Testis (tissue), 3 donors: ENCODE results near the gene PLA2G3. TPM values are rescaled to one million over a fixed set of nuclear protein-coding genes. Genes with fewer than 3 reads are reported as not detected.

Experiments
- DNase-seq: peaks from one replicate; pipeline ENCODE4 v3.0.0-alpha.2; 2019
- H3K27ac ChIP-seq, 2 donors: fragments of 200-600 bp; sonication (generic); one replicate each; pipeline ENCODE4 v1.5.1; 2019
- H3K27me3 ChIP-seq: fragments of 200-600 bp; sonication (generic); one replicate; pipeline ENCODE4 v1.5.1; 2019
- H3K36me3 ChIP-seq: fragments of 200-600 bp; sonication (generic); one replicate; pipeline ENCODE4 v1.5.1; 2017; ENCODE audit warnings: low read depth; ENCODE audit errors: missing control alignments
- H3K4me1 ChIP-seq: fragments of 200-600 bp; sonication (generic); one replicate; pipeline ENCODE4 v1.5.1; 2019
- H3K4me3 ChIP-seq, 2 donors: fragments of 200-600 bp; sonication (generic); one replicate each; pipeline ENCODE4 v1.5.1; 2017 to 2019
- H3K9me3 ChIP-seq: fragments of 200-600 bp; sonication (generic); one replicate; pipeline ENCODE4 v1.5.1; 2017
- POLR2A ChIP-seq: fragments of 450-650 bp; IDR thresholded peaks from one replicate; pipeline ENCODE4 v1.6.1; 2017; ENCODE audit warnings: antibody characterized with exemption, mild to moderate bottlenecking, moderate library complexity
- WGBS, 2 donors: methylation state at CpG; one replicate each; pipeline ENCODE4 v1.1.5; 2018; 5-methylcytosine and 5-hydroxymethylcytosine counted together
- intact Hi-C: fragments of 100-400 bp; cut with DNase I; formaldehyde crosslinking; loops from one replicate; pipeline ENCODE4 v1.15.1; 2023; ENCODE audit warnings: low total_unique reads
- microRNA counts, 2 donors: library from miRNA; unstranded; fragments of <30 nt; microRNA quantifications; one replicate each; lab custom pipeline; 2016
- microRNA-seq, 2 donors: library from miRNA; unstranded; fragments of <30 nt; microRNA quantifications; one replicate each; pipeline ENCODE4, GENCODE V29; 2016; ENCODE audit warnings: borderline number of aligned reads in 2 of 2, borderline replicate concordance in 1 of 2
- polyA plus RNA-seq: library from polyadenylated mRNA; stranded (reverse); fragments of 350-450 nt; fragmentation: Illumina TruSeq; extraction: RNeasy Lipid Tissue Mini Kit (QIAGEN cat#74804); gene quantifications from one replicate; pipeline ENCODE4 v1.2.3, GENCODE V29; 2014; ENCODE audit warnings: low read depth, low replicate concordance; ENCODE audit not compliant: insufficient read depth
- small RNA-seq, 2 donors: library from RNA; depleted of rRNA; stranded (forward); fragments of <200 nt; gene quantifications; one replicate each; pipeline ENCODE3, GENCODE V24; 2016
- total RNA-seq, 2 donors: library from RNA; depleted of rRNA; stranded (reverse); fragments of >200 nt; gene quantifications; one replicate each; pipeline ENCODE4 v1.2.3, GENCODE V29; 2016
- TF ChIP-seq, protein P1 (sequence below), 3 experiments: fragments of 450-650 bp in 2 of 3; fragments of 200-600 bp in 1 of 3; sonication (generic) in 1 of 3; IDR thresholded peaks; one replicate each; pipeline ENCODE4 v1.5.1; 2016 to 2019; ENCODE audit warnings: antibody characterized with exemption in 3 of 3, mild to moderate bottlenecking in 2 of 3, moderate library complexity in 1 of 3

Gene PLA2G3
- total and polyA plus RNA-seq, 3 donors from 2014 or later = 0.44 to 0.68 (median 0.55) TPM

DNA sequence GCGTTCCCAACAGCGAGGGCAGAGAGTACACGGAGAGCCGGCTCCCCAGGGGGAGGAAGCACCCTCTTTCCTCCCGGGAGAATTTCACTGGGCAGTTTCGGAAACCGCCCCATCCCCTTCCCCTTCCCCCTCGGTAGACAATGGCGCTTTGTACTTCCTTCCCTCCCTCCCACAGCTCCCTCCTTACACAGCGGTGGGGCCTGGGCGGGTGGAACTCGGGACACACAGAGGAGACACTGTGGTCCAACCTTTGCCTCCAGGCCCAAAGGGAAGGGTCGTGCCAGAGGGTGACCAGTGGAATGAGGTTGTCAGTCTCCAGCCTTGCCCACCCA, 54.8 kb downstream of the PLA2G3 start:
- Histone ChIP-seq H3K27ac (peak overlapping the region; percentile 86 to 90), H3K4me1 (peaks cover 34% of the 10 kb centered on the region), H3K27me3 (no peaks in the 10 kb centered on the region), H3K4me3 (peak overlapping the region; percentile 58 to 90), H3K9me3 (no peaks in the 10 kb centered on the region), H3K36me3 (no peaks in the 10 kb centered on the region)
- peak; percentile 48 for DNase-seq
- 1 to 3% methylated on average over 11 to 13 of the region's 13 CpGs for WGBS, 2 donors
- no peak for TF ChIP-seq POLR2A
- TF ChIP-seq, protein P1, sequence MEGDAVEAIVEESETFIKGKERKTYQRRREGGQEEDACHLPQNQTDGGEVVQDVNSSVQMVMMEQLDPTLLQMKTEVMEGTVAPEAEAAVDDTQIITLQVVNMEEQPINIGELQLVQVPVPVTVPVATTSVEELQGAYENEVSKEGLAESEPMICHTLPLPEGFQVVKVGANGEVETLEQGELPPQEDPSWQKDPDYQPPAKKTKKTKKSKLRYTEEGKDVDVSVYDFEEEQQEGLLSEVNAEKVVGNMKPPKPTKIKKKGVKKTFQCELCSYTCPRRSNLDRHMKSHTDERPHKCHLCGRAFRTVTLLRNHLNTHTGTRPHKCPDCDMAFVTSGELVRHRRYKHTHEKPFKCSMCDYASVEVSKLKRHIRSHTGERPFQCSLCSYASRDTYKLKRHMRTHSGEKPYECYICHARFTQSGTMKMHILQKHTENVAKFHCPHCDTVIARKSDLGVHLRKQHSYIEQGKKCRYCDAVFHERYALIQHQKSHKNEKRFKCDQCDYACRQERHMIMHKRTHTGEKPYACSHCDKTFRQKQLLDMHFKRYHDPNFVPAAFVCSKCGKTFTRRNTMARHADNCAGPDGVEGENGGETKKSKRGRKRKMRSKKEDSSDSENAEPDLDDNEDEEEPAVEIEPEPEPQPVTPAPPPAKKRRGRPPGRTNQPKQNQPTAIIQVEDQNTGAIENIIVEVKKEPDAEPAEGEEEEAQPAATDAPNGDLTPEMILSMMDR (IDR thresholded peaks at IDR 0.05) = no peak
- intact Hi-C loops = loop anchor here (5.0 kb wide), 1 partner anchor 138 kb away; no protein-coding TSS in a partner anchor

DNA sequence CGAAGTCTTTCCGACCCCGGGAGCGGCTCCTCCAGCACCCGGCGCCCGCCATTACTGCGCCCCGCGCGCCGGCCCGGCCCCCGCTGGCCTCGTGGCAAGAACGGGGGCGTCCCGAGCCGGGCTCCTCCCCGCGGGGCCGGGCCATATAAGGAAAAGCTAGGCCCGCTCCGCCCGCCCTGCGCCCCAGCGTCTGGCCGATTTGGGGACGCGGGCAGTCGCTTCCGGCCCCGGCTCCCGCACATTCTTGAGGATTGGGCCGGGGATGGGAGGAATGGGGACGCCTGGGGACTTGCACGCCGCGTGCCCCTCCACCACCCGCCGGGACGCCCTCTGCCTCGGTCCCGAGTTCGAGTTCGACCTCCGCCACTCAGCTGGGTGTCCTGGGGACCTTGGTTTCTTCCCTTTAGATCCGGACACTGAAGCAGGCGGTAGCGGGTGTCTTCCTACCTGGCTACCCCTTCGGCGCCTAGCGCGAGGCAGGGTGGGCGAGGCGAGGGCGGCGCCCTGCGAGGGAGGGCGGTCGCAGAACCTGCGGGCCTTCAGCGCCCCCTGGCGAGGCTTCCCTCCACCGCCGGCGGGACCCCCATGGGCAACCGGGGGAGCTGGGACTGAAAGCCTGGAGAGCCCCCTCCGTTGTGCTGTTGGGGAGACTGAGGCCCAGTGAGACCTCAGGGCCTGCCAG, 55.4 kb downstream of the PLA2G3 start:
- 0 to 1% methylated on average over 1 to 66 of the region's 69 CpGs for WGBS, 2 donors
- H3K27ac ChIP-seq = peak overlapping the region; percentile 86 to 90
- DNase-seq = peak; percentile 93
- H3K9me3 ChIP-seq = no peaks in the 10 kb centered on the region
- no peaks in the 10 kb centered on the region for H3K36me3 ChIP-seq
- TF ChIP-seq, protein P1 (IDR thresholded peaks at IDR 0.05) = peak; percentile 83 to 92 (median 83)
- TF ChIP-seq POLR2A = no peak
- peaks cover 36% of the 10 kb centered on the region for H3K4me1 ChIP-seq
- no peaks in the 10 kb centered on the region for H3K27me3 ChIP-seq
- H3K4me3 ChIP-seq = peak overlapping the region; percentile 58 to 90
- intact Hi-C loops = loop anchor here (5.0 kb wide), 1 partner anchor 138 kb away; no protein-coding TSS in a partner anchor

MicroRNAs encoded within 50 kb of the gene (microRNA counts, 767-probe panel; counts per million panel counts)
- 0 to 152 counts per million in 2 donors for microRNA hsa-miR-3928 (lab: Ali Mortazavi, UCI)

Small RNA genes within 50 kb of the gene (microRNA-seq; reads per million reads assigned to microRNA genes)
- 4.2 to 9.7 reads per million in 2 donors for gene MIR3928

Small RNA genes within 50 kb of the gene (small RNA-seq; reads per million reads assigned to genes)
- 0.19 to 2.4 reads per million in 2 donors for gene MIR3928

Other genes with a start within 250 kb of the PLA2G3 start
- gene MORC2, start 171.7 kb downstream of the PLA2G3 start, total RNA-seq = 10 to 100 TPM; 65.5 to 81.0 TPM
- 64.8 TPM for gene MORC2, start 171.7 kb downstream of the PLA2G3 start, polyA plus RNA-seq
- 100 to 1,000 TPM; 134 to 182 TPM for gene TUG1, start 171.2 kb downstream of the PLA2G3 start, total RNA-seq
- 157 TPM for gene TUG1, start 171.2 kb downstream of the PLA2G3 start, polyA plus RNA-seq
- 10 to 100 TPM; 50.1 to 52.5 TPM for gene SMTN, start 59.2 kb downstream of the PLA2G3 start, total RNA-seq
- gene SMTN, start 59.2 kb downstream of the PLA2G3 start, polyA plus RNA-seq = 31.6 TPM
- 100 to 1,000 TPM in 1 of 2 donors, 10 to 100 TPM in 1; 82.8 to 102 TPM for gene SELENOM, start 32.9 kb downstream of the PLA2G3 start, total RNA-seq
- gene SELENOM, start 32.9 kb downstream of the PLA2G3 start, polyA plus RNA-seq = 77.4 TPM
- 10 to 100 TPM; 11.3 to 17.2 TPM for gene INPP5J, start 17.5 kb downstream of the PLA2G3 start, total RNA-seq
- gene INPP5J, start 17.5 kb downstream of the PLA2G3 start, polyA plus RNA-seq = 5.2 TPM
- 10 to 100 TPM; 30.0 to 32.4 TPM for gene RNF185, start 19.7 kb upstream of the PLA2G3 start, total RNA-seq
- 33.2 TPM for gene RNF185, start 19.7 kb upstream of the PLA2G3 start, polyA plus RNA-seq
- 100 to 1,000 TPM in 1 of 2 donors, 10 to 100 TPM in 1; 94.0 to 101 TPM for gene LIMK2, start 71.8 kb upstream of the PLA2G3 start, total RNA-seq
- 51.7 TPM for gene LIMK2, start 71.8 kb upstream of the PLA2G3 start, polyA plus RNA-seq
- 10 to 100 TPM; 65.9 to 89.2 TPM for gene PIK3IP1, start 152.0 kb upstream of the PLA2G3 start, total RNA-seq
- gene PIK3IP1, start 152.0 kb upstream of the PLA2G3 start, polyA plus RNA-seq = 42.4 TPM
- gene PATZ1, start 205.8 kb upstream of the PLA2G3 start, total RNA-seq = 10 to 100 TPM; 38.1 to 48.7 TPM
- 23.2 TPM for gene PATZ1, start 205.8 kb upstream of the PLA2G3 start, polyA plus RNA-seq